Peyer's patch (tissue), 4 donors: ENCODE results near the gene PTPRK. TPM values are rescaled to one million over a fixed set of nuclear protein-coding genes. Genes with fewer than 3 reads are reported as not detected.

Experiments used
- DNase-seq, 3 donors: peaks; one replicate each; pipeline ENCODE4 v3.0.0-alpha.2; 2017 to 2019
- H3K27ac ChIP-seq, 4 donors: fragments of 200-600 bp; sonication (generic); one replicate each; pipeline ENCODE4 v1.5.1; 2016 to 2019
- H3K27me3 ChIP-seq, 2 donors: fragments of 200-600 bp; sonication (generic); one replicate each; pipeline ENCODE4 v1.5.1; 2019
- H3K36me3 ChIP-seq, 3 donors: fragments of 200-600 bp; sonication (generic); one replicate each; pipeline ENCODE4 v1.5.1; 2016 to 2019
- H3K4me1 ChIP-seq, 4 donors: fragments of 200-600 bp; sonication (generic); one replicate each; pipeline ENCODE4 v1.5.1; 2016 to 2019
- H3K4me3 ChIP-seq, 4 donors: fragments of 200-600 bp; sonication (generic); 1 replicate in 3 of 4; 2 replicates in 1 of 4; pipeline ENCODE4 v1.5.1; 2016 to 2019; ENCODE audit warnings: mild to moderate bottlenecking in 1 of 4
- H3K9me3 ChIP-seq, 4 donors: fragments of 200-600 bp; sonication (generic); one replicate each; pipeline ENCODE4 v1.5.1; 2016 to 2019; ENCODE audit warnings: mild to moderate bottlenecking in 1 of 4
- CTCF ChIP-seq, 6 experiments: fragments of 450-650 bp in 4 of 6; fragments of 200-600 bp in 2 of 6; sonication (generic) in 1 of 6; IDR thresholded peaks; one replicate each; pipeline ENCODE4 v1.5.1; 2017 to 2019; ENCODE audit warnings: antibody characterized with exemption in 6 of 6, mild to moderate bottlenecking in 3 of 6, moderate library complexity in 1 of 6
- POLR2A ChIP-seq, 2 donors: fragments of 450-650 bp; IDR thresholded peaks; one replicate each; pipeline ENCODE4 v1.5.1; 2017; ENCODE audit warnings: antibody characterized with exemption in 2 of 2, mild to moderate bottlenecking in 2 of 2, moderate library complexity in 2 of 2
- total RNA-seq, 4 donors: library from RNA; depleted of rRNA; stranded (reverse); fragments of >200 nt; gene quantifications; one replicate each; pipeline ENCODE4 v1.1.0, GENCODE V29; 2016

The PTPRK gene
- total RNA-seq, 4 donors from 2014 or later: 109 to 192 (median 153) TPM

- peaks cover 0 to 44% (median 2%) of the 10 kb centered on the region in 4 donors for H3K4me1 ChIP-seq
- no peak for DNase-seq
- H3K27ac ChIP-seq: peak overlapping the region in 3 of 4 donors; percentile 52 to 74 (median 71)
These were observed 19.4 kb downstream of the PTPRK start for GRCh38 chr6:128500749-128501600.

GRCh38 chr6:128500014-128500413 is 20.4 kb downstream of the PTPRK start:
- Histone ChIP-seq H3K4me3 (no peak overlapping the region), H3K27me3 (no peaks in the 10 kb centered on the region), H3K27ac (peak overlapping the region in 3 of 4 donors; percentile 52 to 74 (median 71)), H3K9me3 (no peaks in the 10 kb centered on the region), H3K36me3 (no peaks in the 10 kb centered on the region), H3K4me1 (peaks cover 0 to 40% (median 2%) of the 10 kb centered on the region in 4 donors)
- TF ChIP-seq POLR2A (IDR thresholded peaks at IDR 0.05) (no peak), CTCF (IDR thresholded peaks at IDR 0.05) (no peak)
- no peak for DNase-seq

More at GRCh38 chr6:128500749-128501600, 19.4 kb downstream of the PTPRK start:
- Histone ChIP-seq H3K36me3 (no peaks in the 10 kb centered on the region), H3K9me3 (no peaks in the 10 kb centered on the region), H3K4me3 (no peak overlapping the region), H3K27me3 (no peaks in the 10 kb centered on the region)
- no peak for TF ChIP-seq CTCF (IDR thresholded peaks at IDR 0.05)
- no peak for TF ChIP-seq POLR2A (IDR thresholded peaks at IDR 0.05)

- H3K27ac ChIP-seq: peak overlapping the region in 3 of 4 donors; percentile 52 to 74 (median 71)
- no peak for DNase-seq
- no peaks in the 10 kb centered on the region for H3K9me3 ChIP-seq
- no peak for TF ChIP-seq CTCF (IDR thresholded peaks at IDR 0.05)
- no peak for TF ChIP-seq POLR2A (IDR thresholded peaks at IDR 0.05)
- no peaks in the 10 kb centered on the region for H3K36me3 ChIP-seq
- H3K27me3 ChIP-seq: no peaks in the 10 kb centered on the region
- no peak overlapping the region for H3K4me3 ChIP-seq
- H3K4me1 ChIP-seq: peaks cover 0 to 36% (median 2%) of the 10 kb centered on the region in 4 donors
These were observed 21.2 kb downstream of the PTPRK start for GRCh38 chr6:128499079-128499731.

- Histone ChIP-seq H3K9me3 (no peaks in the 10 kb centered on the region), H3K36me3 (no peaks in the 10 kb centered on the region), H3K27me3 (no peaks in the 10 kb centered on the region), H3K27ac (no peak overlapping the region), H3K4me1 (peaks cover 0 to 39% (median 2%) of the 10 kb centered on the region in 4 donors), H3K4me3 (no peak overlapping the region)
- TF ChIP-seq POLR2A (IDR thresholded peaks at IDR 0.05) (no peak), CTCF (IDR thresholded peaks at IDR 0.05) (no peak)
- no peak for DNase-seq
These were observed 22.2 kb downstream of the PTPRK start for GRCh38 chr6:128498234-128498633.

- Histone ChIP-seq H3K9me3 (no peaks in the 10 kb centered on the region), H3K4me3 (no peak overlapping the region), H3K4me1 (peaks cover 0 to 48% (median 2%) of the 10 kb centered on the region in 4 donors), H3K36me3 (no peaks in the 10 kb centered on the region), H3K27me3 (no peaks in the 10 kb centered on the region), H3K27ac (peak overlapping the region in 1 of 4 donors; percentile 9)
- TF ChIP-seq CTCF (IDR thresholded peaks at IDR 0.05): no peak
- TF ChIP-seq POLR2A (IDR thresholded peaks at IDR 0.05): no peak
- no peak for DNase-seq
These were observed 24.7 kb downstream of the PTPRK start for GRCh38 chr6:128495536-128496333.
